K562 (cell line): Measurements from ENCODE around the gene MUC5B. TPM values are rescaled to one million over a fixed set of nuclear protein-coding genes. Genes with fewer than 3 reads are reported as not detected.

Experiments used
- ATAC-seq: fragments of 200-7000 bp; cut with Tn5 transposase; 3 replicates; pipeline ENCODE4 v1.9.1; 2020; ENCODE audit warnings: moderate library complexity
- BruUV-seq: library from RNA; stranded (reverse); fragments of 400-500 nt; replicated peaks from 2 replicates; lab custom pipeline; 2021; lab: Mats Ljungman, UMichigan
- CTCF ChIA-PET: fragments of 300-600 bp; formaldehyde crosslinking; extraction: SDS; loops from one replicate; lab custom pipeline; 2021; ENCODE audit warnings: low intra/inter-chr PET ratio; lab: Yijun Ruan, JAX
- POLR2A ChIA-PET: fragments of 300-600, 350-650 bp; sonication (Branson Sonifier 250); formaldehyde crosslinking; extraction: SDS; loops from one replicate; lab custom pipeline; 2021; ENCODE audit warnings: antibody characterized with exemption, inconsistent platforms; lab: Yijun Ruan, JAX
- DNase-seq, 4 experiments: peaks; one replicate each; pipeline versions ENCODE4 v3.0.0 to v3.0.0-alpha.2; 2011 to 2018; ENCODE audit warnings: low spot score in 3 of 4, mixed read lengths in 3 of 4; ENCODE audit errors: extremely low read depth in 1 of 4
- FAIRE-seq: peaks from 2 replicates; lab custom pipeline; 2011; peaks lifted over from hg19 to GRCh38; lab: Jason Lieb, UNC
- H2AFZ ChIP-seq: 2 replicates; pipeline ENCODE4 v1.6.0; 2011; ENCODE audit warnings: low read depth, low read length, control low read depth, inconsistent platforms
- H3K27ac ChIP-seq: fragments of 200-600 bp; 3 replicates; pipeline ENCODE4 v1.8.0; 2011; ENCODE audit warnings: low read depth, mild to moderate bottlenecking, control low read depth, inconsistent platforms, low read length, moderate library complexity, mixed read lengths; ENCODE audit errors: extremely low read depth
- H3K27me3 ChIP-seq, 2 experiments: fragments of 300-600 bp in 1 of 2; 2 replicates in 1 of 2; 3 replicates in 1 of 2; pipeline versions ENCODE4 v1.6.0 to v1.8.0; 2011; ENCODE audit warnings: inconsistent platforms in 2 of 2, low read length in 2 of 2, mild to moderate bottlenecking in 1 of 2, mixed read lengths in 1 of 2, moderate library complexity in 1 of 2; ENCODE audit not compliant: control insufficient read depth in 2 of 2, insufficient read depth in 2 of 2
- H3K36me3 ChIP-seq: fragments of 300-600 bp; 3 replicates; pipeline ENCODE4 v1.8.0; 2011; ENCODE audit warnings: mild to moderate bottlenecking, low read length, inconsistent platforms; ENCODE audit not compliant: control insufficient read depth, insufficient read depth
- H3K4me1 ChIP-seq, 2 experiments: fragments of 200-600 bp in 1 of 2; replicated peaks in 1 of 2; 2 replicates in 1 of 2; 3 replicates in 1 of 2; pipeline versions ENCODE4 v1.5.1 to v1.8.0; 2011; ENCODE audit warnings: inconsistent platforms in 2 of 2, low read length in 2 of 2, mild to moderate bottlenecking in 1 of 2, mixed read lengths in 1 of 2, moderate library complexity in 1 of 2; ENCODE audit not compliant: control insufficient read depth in 2 of 2, insufficient read depth in 2 of 2
- H3K4me2 ChIP-seq: 2 replicates; pipeline ENCODE4 v1.6.1; 2011; ENCODE audit warnings: low read length, control low read depth, inconsistent platforms, mixed read lengths; ENCODE audit not compliant: insufficient read depth
- H3K4me3 ChIP-seq: fragments of 200-600 bp; sonication (generic), shearing (Covaris generic); 2 replicates; pipeline ENCODE4 v1.5.1; 2016; ENCODE audit warnings: control low read depth, inconsistent platforms
- H3K79me2 ChIP-seq: fragments of 200-600 bp; 3 replicates; pipeline ENCODE4 v1.8.0; 2011; ENCODE audit warnings: low read length, inconsistent platforms; ENCODE audit not compliant: control insufficient read depth, insufficient read depth
- H3K9ac ChIP-seq, 2 experiments: 2 replicates each; pipeline versions ENCODE4 v1.6.0 to v1.6.1; 2011; ENCODE audit warnings: low read depth in 2 of 2, low read length in 2 of 2, control low read depth in 1 of 2, inconsistent platforms in 1 of 2, mild to moderate bottlenecking in 1 of 2, mixed read lengths in 1 of 2; ENCODE audit not compliant: insufficient read depth in 1 of 2
- H3K9me1 ChIP-seq: one replicate; pipeline ENCODE4 v1.6.0; 2011; ENCODE audit warnings: inconsistent platforms, mild to moderate bottlenecking, low read length, moderate library complexity; ENCODE audit not compliant: control insufficient read depth, insufficient read depth
- H3K9me3 ChIP-seq: replicated peaks from 2 replicates; pipeline ENCODE4 v1.5.1; 2011; ENCODE audit warnings: low read depth, low read length, inconsistent platforms; ENCODE audit not compliant: control insufficient read depth, insufficient read depth
- H4K20me1 ChIP-seq: replicated peaks from 2 replicates; pipeline ENCODE4 v1.6.1; 2011; ENCODE audit warnings: low read length, inconsistent platforms, mixed read lengths; ENCODE audit not compliant: control insufficient read depth, insufficient read depth
- GTF2B ChIP-seq: IDR thresholded peaks from 2 replicates; pipeline ENCODE4 v1.6.1; 2011; ENCODE audit not compliant: insufficient read length; ENCODE audit errors: extremely low read depth
- KLF6 ChIP-seq: fragments of 250-450 bp; sonication (Bioruptor Pico); IDR thresholded peaks from 2 replicates; pipeline ENCODE4 v1.4.0; 2020; ENCODE audit warnings: mild to moderate bottlenecking, moderate library complexity, borderline replicate concordance
- MTA1 ChIP-seq: fragments of 450-650 bp; IDR thresholded peaks from 2 replicates; pipeline ENCODE4 v1.6.1; 2017; ENCODE audit warnings: borderline replicate concordance
- PHF8 ChIP-seq: fragments of 200-600 bp; sonication (generic); IDR thresholded peaks from 2 replicates; pipeline ENCODE4 v1.6.1; 2012; ENCODE audit warnings: mixed run types, mild to moderate bottlenecking, inconsistent platforms, low read length, moderate library complexity, borderline replicate concordance
- POLR2AphosphoS5 ChIP-seq: IDR thresholded peaks from 2 replicates; pipeline ENCODE4 v1.6.1; 2011; ENCODE audit warnings: mild to moderate bottlenecking, low read depth, low read length, moderate library complexity; ENCODE audit not compliant: control insufficient read depth, insufficient read depth
- ZFP91 ChIP-seq: sonication (generic); formaldehyde crosslinking; IDR thresholded peaks from 2 replicates; pipeline ENCODE4 v1.8.0; 2022; ENCODE audit warnings: mild to moderate bottlenecking, missing genetic modification reagents
- ZNF212 ChIP-seq: fragments of 450-650 bp; formaldehyde crosslinking; IDR thresholded peaks from 2 replicates; pipeline ENCODE4 v1.4.0; 2020; ENCODE audit warnings: mild to moderate bottlenecking
- ZNF75A ChIP-seq: fragments of 450-650 bp; formaldehyde crosslinking; IDR thresholded peaks from 2 replicates; pipeline ENCODE4 v1.4.0; 2020; ENCODE audit warnings: mild to moderate bottlenecking
- WGBS: fragments of 100-300 bp; shearing (Covaris generic); methylation state at CpG from one replicate; pipeline ENCODE4 v1.1.6; 2016; ENCODE audit warnings: low coverage, mixed read lengths; ENCODE audit not compliant: insufficient coverage; ENCODE audit errors: missing lambda C conversion rate; 5-methylcytosine and 5-hydroxymethylcytosine counted together
- in situ Hi-C: fragments of 300-500 bp; cut with MboI; formaldehyde crosslinking; loops from 4 replicates; pipeline ENCODE4 v1.15.0; 2018; ENCODE audit warnings: inconsistent platforms, mixed read lengths
- intact Hi-C: fragments of 100-400 bp; cut with micrococcal nuclease; formaldehyde crosslinking; loops from 2 replicates; pipeline ENCODE4 v1.14.2; 2022
- polyA plus RNA-seq, 8 experiments: library from polyadenylated mRNA; depleted of rRNA in 4 of 8; stranded (reverse) in 5 of 8; unstranded in 3 of 8; fragments of >200 nt; fragmentation: Nextera tagmentation in 2 of 8; fragmentation: Illumina TruSeq in 1 of 8; extraction: Ambion mirVana in 2 of 8; extraction: Trizol in 1 of 8; gene quantifications; 2 replicates each; pipeline versions ENCODE4 v1.2.1 to v1.2.3, GENCODE V29; 2011 to 2014; ENCODE audit warnings: inconsistent platforms in 1 of 8, missing spikeins in 1 of 8
- total RNA-seq, 7 experiments: library from RNA; depleted of rRNA in 6 of 7; stranded (reverse); fragments of >200 nt in 6 of 7; fragmentation: Illumina TruSeq in 2 of 7; extraction: Trizol in 2 of 7; gene quantifications; 2 replicates each; pipeline versions ENCODE4 v1.2.1 to v1.2.3, GENCODE V29; 2011 to 2021; ENCODE audit warnings: low replicate concordance in 1 of 7
- TF ChIP-seq, protein P1 (sequence below): sonication (generic); formaldehyde crosslinking; IDR thresholded peaks from 2 replicates; pipeline ENCODE4 v1.5.0; 2020; ENCODE audit warnings: missing genetic modification reagents
- TF ChIP-seq, protein P2 (sequence below): sonication (generic); formaldehyde crosslinking; IDR thresholded peaks from 2 replicates; pipeline ENCODE4 v1.8.0; 2023; ENCODE audit warnings: mild to moderate bottlenecking, missing genetic modification reagents

The MUC5B gene
- total and polyA plus RNA-seq, 9 of the 15 experiments (the other 6 are each of a cell fraction or from before 2014, with no cell fraction given), result 0.04 to 0.95 TPM; not detected in 7

DNA sequence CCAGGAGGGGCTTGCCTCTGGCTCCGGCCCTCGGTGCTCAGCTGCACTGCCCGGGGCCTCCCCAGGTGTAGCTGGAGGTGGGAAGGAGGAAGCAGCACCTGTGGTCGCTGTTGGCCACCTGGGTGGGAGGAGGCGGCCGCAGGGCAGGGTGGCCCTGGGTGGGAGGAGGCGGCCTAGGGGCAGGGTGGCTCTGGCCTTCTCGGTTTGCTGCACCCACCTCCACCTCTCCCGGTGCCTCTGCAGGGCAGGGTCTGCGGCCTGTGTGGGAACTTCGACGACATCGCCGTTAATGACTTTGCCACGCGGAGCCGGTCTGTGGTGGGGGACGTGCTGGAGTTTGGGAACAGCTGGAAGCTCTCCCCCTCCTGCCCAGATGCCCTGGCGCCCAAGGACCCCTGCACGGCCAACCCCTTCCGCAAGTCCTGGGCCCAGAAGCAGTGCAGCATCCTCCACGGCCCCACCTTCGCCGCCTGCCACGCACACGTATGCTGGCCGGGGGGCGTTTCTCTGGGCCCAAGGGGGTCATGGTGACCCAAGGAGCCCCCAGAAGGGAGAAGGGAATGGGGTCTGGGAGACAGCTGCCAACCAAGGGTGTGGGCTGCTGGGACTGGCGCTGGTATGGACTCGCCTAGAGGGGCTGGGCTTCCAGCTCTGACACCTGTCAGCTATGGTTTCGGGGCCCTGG, 44.5 kb upstream of the MUC5B start:
- ChIA-PET CTCF (no interaction called here), POLR2A (no interaction called here)
- no peaks in the 10 kb centered on the region for H4K20me1 ChIP-seq
- H3K4me1 ChIP-seq, result peaks cover 0 to 18% of the 10 kb centered on the region in 2 experiments; a peak in 1 of 5 replicates
- no peak overlapping the region for H3K4me2 ChIP-seq
- no peak overlapping the region for H3K9ac ChIP-seq
- no peaks in the 10 kb centered on the region for H3K36me3 ChIP-seq
- 3% methylated on average over 22 of the region's 31 CpGs for WGBS
- no peak overlapping the region for H3K27ac ChIP-seq
- peaks cover 0 to 22% of the 10 kb centered on the region in 2 experiments; a peak in 2 of 5 replicates for H3K27me3 ChIP-seq
- H3K9me1 ChIP-seq, result no peaks in the 10 kb centered on the region
- no peak overlapping the region for H2AFZ ChIP-seq
- H3K9me3 ChIP-seq, result peaks cover 2% of the 10 kb centered on the region; the same call in 1 of the 2 replicates
- TF ChIP-seq MTA1, result no peak
- BruUV-seq, result no TSS peak
- in situ Hi-C loops, result no loop called here
- intact Hi-C loops, result no loop called here
- no peaks in the 10 kb centered on the region for H3K79me2 ChIP-seq
- DNase-seq (no peak), ATAC-seq (no peak), FAIRE-seq (no peak)
- no peak overlapping the region for H3K4me3 ChIP-seq

DNA sequence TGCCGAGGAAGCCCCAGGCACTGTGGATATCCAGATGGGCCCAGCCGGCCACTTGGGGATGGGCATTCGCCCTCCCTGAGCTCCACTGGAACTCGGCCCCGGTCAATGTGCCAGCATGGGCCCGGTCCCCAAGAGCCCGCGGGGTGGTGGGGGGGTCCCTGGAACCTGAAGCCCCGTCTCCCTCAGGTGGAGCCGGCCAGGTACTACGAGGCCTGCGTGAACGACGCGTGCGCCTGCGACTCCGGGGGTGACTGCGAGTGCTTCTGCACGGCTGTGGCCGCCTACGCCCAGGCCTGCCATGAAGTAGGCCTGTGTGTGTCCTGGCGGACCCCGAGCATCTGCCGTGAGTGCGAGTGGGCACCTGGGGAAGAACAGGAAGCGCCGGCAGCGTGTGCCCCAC, 44.0 kb upstream of the MUC5B start:
- no peak overlapping the region for H3K9ac ChIP-seq
- no peak overlapping the region for H3K4me3 ChIP-seq
- H3K36me3 ChIP-seq, result no peaks in the 10 kb centered on the region
- H2AFZ ChIP-seq, result no peak overlapping the region
- DNase-seq (no peak), ATAC-seq (no peak), FAIRE-seq (no peak)
- H3K27ac ChIP-seq, result no peak overlapping the region
- H3K79me2 ChIP-seq, result no peaks in the 10 kb centered on the region
- POLR2A ChIA-PET, result no interaction called here
- H3K4me1 ChIP-seq, result peaks cover 0 to 18% of the 10 kb centered on the region in 2 experiments; a peak in 1 of 5 replicates
- BruUV-seq, result no TSS peak
- CTCF ChIA-PET, result no interaction called here
- no peaks in the 10 kb centered on the region for H4K20me1 ChIP-seq
- peaks cover 0 to 22% of the 10 kb centered on the region in 2 experiments; a peak in 2 of 5 replicates for H3K27me3 ChIP-seq
- peaks cover under 1% of the 10 kb centered on the region; the same call in 1 of the 2 replicates for H3K9me3 ChIP-seq
- in situ Hi-C loops (no loop called here), intact Hi-C loops (no loop called here)
- H3K9me1 ChIP-seq, result no peaks in the 10 kb centered on the region
- 4% methylated on average over 12 of the region's 29 CpGs for WGBS
- H3K4me2 ChIP-seq, result no peak overlapping the region
- TF ChIP-seq KLF6 (CRISPR knock-in tag) (no peak), ZFP91 (CRISPR knock-in tag) (no peak), PHF8 (no peak), ZNF75A (CRISPR knock-in tag) (no peak), POLR2AphosphoS5 (no peak), ZNF212 (no peak), GTF2B (no peak)
- TF ChIP-seq, protein P1, sequence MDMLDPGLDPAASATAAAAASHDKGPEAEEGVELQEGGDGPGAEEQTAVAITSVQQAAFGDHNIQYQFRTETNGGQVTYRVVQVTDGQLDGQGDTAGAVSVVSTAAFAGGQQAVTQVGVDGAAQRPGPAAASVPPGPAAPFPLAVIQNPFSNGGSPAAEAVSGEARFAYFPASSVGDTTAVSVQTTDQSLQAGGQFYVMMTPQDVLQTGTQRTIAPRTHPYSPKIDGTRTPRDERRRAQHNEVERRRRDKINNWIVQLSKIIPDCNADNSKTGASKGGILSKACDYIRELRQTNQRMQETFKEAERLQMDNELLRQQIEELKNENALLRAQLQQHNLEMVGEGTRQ, result no peak
- TF ChIP-seq, protein P2, sequence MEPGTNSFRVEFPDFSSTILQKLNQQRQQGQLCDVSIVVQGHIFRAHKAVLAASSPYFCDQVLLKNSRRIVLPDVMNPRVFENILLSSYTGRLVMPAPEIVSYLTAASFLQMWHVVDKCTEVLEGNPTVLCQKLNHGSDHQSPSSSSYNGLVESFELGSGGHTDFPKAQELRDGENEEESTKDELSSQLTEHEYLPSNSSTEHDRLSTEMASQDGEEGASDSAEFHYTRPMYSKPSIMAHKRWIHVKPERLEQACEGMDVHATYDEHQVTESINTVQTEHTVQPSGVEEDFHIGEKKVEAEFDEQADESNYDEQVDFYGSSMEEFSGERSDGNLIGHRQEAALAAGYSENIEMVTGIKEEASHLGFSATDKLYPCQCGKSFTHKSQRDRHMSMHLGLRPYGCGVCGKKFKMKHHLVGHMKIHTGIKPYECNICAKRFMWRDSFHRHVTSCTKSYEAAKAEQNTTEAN (CRISPR knock-in tag), result no peak
